Ishikawa (cell line): ENCODE data around the gene PPM1E.

Experiments used
- CEBPB ChIP-seq: IDR thresholded peaks from 2 replicates; pipeline ENCODE4 v1.6.1; 2012
- CREB1 ChIP-seq: IDR thresholded peaks from 2 replicates; pipeline ENCODE4 v1.6.1; 2012; ENCODE audit warnings: low read depth
- EGR1 ChIP-seq: IDR thresholded peaks from 2 replicates; pipeline ENCODE4 v1.6.1; 2012
- EP300 ChIP-seq: IDR thresholded peaks from 2 replicates; pipeline ENCODE4 v1.6.1; 2012; ENCODE audit warnings: borderline replicate concordance
- FOXM1 ChIP-seq: IDR thresholded peaks from 2 replicates; pipeline ENCODE4 v1.6.1; 2012; ENCODE audit warnings: low read depth, borderline replicate concordance
- MAX ChIP-seq: IDR thresholded peaks from 2 replicates; pipeline ENCODE4 v1.6.1; 2012
- NFIC ChIP-seq: IDR thresholded peaks from 2 replicates; pipeline ENCODE4 v1.6.1; 2012
- RAD21 ChIP-seq: IDR thresholded peaks from 2 replicates; pipeline ENCODE4 v1.6.1; 2012; ENCODE audit warnings: low read depth
- REST ChIP-seq: IDR thresholded peaks from 2 replicates; pipeline ENCODE4 v1.6.1; 2012; ENCODE audit warnings: low read depth, mild to moderate bottlenecking
- TAF1 ChIP-seq: IDR thresholded peaks from 2 replicates; pipeline ENCODE4 v1.6.1; 2012; ENCODE audit warnings: low read depth, mild to moderate bottlenecking
- TCF12 ChIP-seq: IDR thresholded peaks from 2 replicates; pipeline ENCODE4 v1.6.1; 2012; ENCODE audit warnings: low read depth
- TEAD4 ChIP-seq: IDR thresholded peaks from 2 replicates; pipeline ENCODE4 v1.6.1; 2012
- USF1 ChIP-seq: IDR thresholded peaks from 2 replicates; pipeline ENCODE4 v1.6.1; 2012
- YY1 ChIP-seq: IDR thresholded peaks from 2 replicates; pipeline ENCODE4 v1.6.1; 2012; ENCODE audit warnings: low read depth
- ZBTB7A ChIP-seq: IDR thresholded peaks from 2 replicates; pipeline ENCODE4 v1.6.1; 2012; ENCODE audit warnings: low read depth

The PPM1E gene

GRCh38 chr17:58832514-58832913 lies 76.9 kb downstream of the PPM1E start:
- TF ChIP-seq CEBPB (no peak), TCF12 (no peak), ZBTB7A (no peak), TAF1 (no peak), RAD21 (no peak), EP300 (no peak), USF1 (no peak), NFIC (no peak), YY1 (no peak), REST (no peak), MAX (no peak), EGR1 (no peak)

GRCh38 chr17:58837699-58838098 lies 82.0 kb downstream of the PPM1E start:
- TF ChIP-seq NFIC (no peak), TEAD4 (no peak), FOXM1 (no peak), MAX (no peak), CEBPB (no peak), USF1 (no peak), CREB1 (no peak), TCF12 (no peak), RAD21 (no peak), YY1 (no peak), TAF1 (no peak), REST (no peak)

- TF ChIP-seq REST = no peak
- TF ChIP-seq EGR1 = no peak
- TF ChIP-seq USF1 = no peak
- no peak for TF ChIP-seq TCF12
- no peak for TF ChIP-seq TAF1
- TF ChIP-seq FOXM1 = no peak
- TF ChIP-seq RAD21 = no peak
- no peak for TF ChIP-seq NFIC
- TF ChIP-seq TEAD4 = no peak
- TF ChIP-seq MAX = no peak
- no peak for TF ChIP-seq EP300
- no peak for TF ChIP-seq CEBPB
- TF ChIP-seq ZBTB7A = no peak
- no peak for TF ChIP-seq YY1
- TF ChIP-seq CREB1 = no peak
These were observed 85.4 kb downstream of the PPM1E start for GRCh38 chr17:58840820-58841612.

GRCh38 chr17:58865301-58865700 lies 109.6 kb downstream of the PPM1E start:
- TF ChIP-seq REST (no peak), ZBTB7A (no peak), TAF1 (no peak), FOXM1 (no peak), TEAD4 (no peak), RAD21 (no peak), TCF12 (no peak), NFIC (no peak), CEBPB (no peak), YY1 (no peak), EP300 (no peak), USF1 (no peak)
